CD14-positive monocyte (primary cell): ENCODE results near the gene NOC2L. TPM values are rescaled to one million over a fixed set of nuclear protein-coding genes. Genes with fewer than 3 reads are reported as not detected.
"Not testable (repeated sequence)": the region's sequence is repeated elsewhere in the genome, so short reads cannot be mapped to it uniquely, and the experiment has no call there.

ENCODE experiments used
- DNase-seq, 3 donors: peaks; one replicate each; pipeline ENCODE4 v3.0.0-alpha.2; 2011 to 2022
- H2AFZ ChIP-seq: 2 replicates; pipeline ENCODE4 v1.6.0; 2012; ENCODE audit warnings: mild to moderate bottlenecking, low read depth, low read length, inconsistent platforms; ENCODE audit not compliant: insufficient read depth, poor library complexity, severe bottlenecking
- H3K27ac ChIP-seq, 2 donors: 1 replicate in 1 of 2; 2 replicates in 1 of 2; pipeline ENCODE4 v1.5.1; 2012 to 2013; ENCODE audit warnings: low read length in 2 of 2, control low read depth in 1 of 2, inconsistent platforms in 1 of 2, low read depth in 1 of 2, mild to moderate bottlenecking in 1 of 2
- H3K27me3 ChIP-seq, 2 donors: one replicate each; pipeline versions ENCODE4 v1.6.0 to v1.6.1; 2011 to 2013; ENCODE audit warnings: low read length in 2 of 2; ENCODE audit not compliant: control insufficient read depth in 2 of 2, insufficient read depth in 2 of 2
- H3K36me3 ChIP-seq, 2 donors: replicated peaks in 1 of 2; 1 replicate in 1 of 2; 2 replicates in 1 of 2; pipeline versions ENCODE4 v1.5.1 to v1.6.1; 2012 to 2013; ENCODE audit warnings: low read length in 2 of 2, control low read depth in 1 of 2, inconsistent platforms in 1 of 2, mild to moderate bottlenecking in 1 of 2; ENCODE audit not compliant: insufficient read depth in 2 of 2, control insufficient read depth in 1 of 2
- H3K4me1 ChIP-seq, 2 donors: 1 replicate in 1 of 2; 2 replicates in 1 of 2; pipeline versions ENCODE4 v1.5.1 to v1.6.1; 2012 to 2013; ENCODE audit warnings: low read length in 2 of 2, control low read depth in 1 of 2, inconsistent platforms in 1 of 2, mild to moderate bottlenecking in 1 of 2, moderate library complexity in 1 of 2; ENCODE audit not compliant: insufficient read depth in 2 of 2, control insufficient read depth in 1 of 2
- H3K4me2 ChIP-seq: replicated peaks from 2 replicates; pipeline ENCODE3; 2012; ENCODE audit warnings: low read length, moderate library complexity, mild to moderate bottlenecking; ENCODE audit not compliant: poor library complexity, severe bottlenecking; ENCODE audit errors: extremely low read depth
- H3K4me3 ChIP-seq, 3 experiments: fragments of 200-600 bp in 1 of 3; sonication (generic) in 1 of 3; replicated peaks in 1 of 3; 1 replicate in 2 of 3; 2 replicates in 1 of 3; pipeline ENCODE4 v1.5.1; 2011 to 2013; ENCODE audit warnings: low read length in 3 of 3, mild to moderate bottlenecking in 3 of 3, control low read depth in 2 of 3, low read depth in 2 of 3, inconsistent platforms in 1 of 3, moderate library complexity in 1 of 3
- H3K79me2 ChIP-seq: 2 replicates; pipeline ENCODE4 v1.6.0; 2012; ENCODE audit warnings: mild to moderate bottlenecking, control low read depth, inconsistent platforms, low read length, moderate library complexity; ENCODE audit not compliant: insufficient read depth
- H3K9ac ChIP-seq: 2 replicates; pipeline ENCODE4 v1.6.0; 2017; ENCODE audit warnings: low read length, mild to moderate bottlenecking; ENCODE audit not compliant: insufficient read depth, poor library complexity, severe bottlenecking
- H3K9me3 ChIP-seq, 2 donors: replicated peaks in 1 of 2; 1 replicate in 1 of 2; 2 replicates in 1 of 2; pipeline versions ENCODE4 v1.5.1 to v1.6.1; 2012 to 2013; ENCODE audit warnings: low read length in 2 of 2, control low read depth in 1 of 2; ENCODE audit not compliant: control insufficient read depth in 1 of 2, insufficient read depth in 1 of 2
- H4K20me1 ChIP-seq: 2 replicates; pipeline ENCODE4 v1.6.0; 2012; ENCODE audit warnings: mild to moderate bottlenecking, low read length, control low read depth, moderate library complexity; ENCODE audit not compliant: insufficient read depth
- H3K27ac Mint-ChIP-seq, 7 donors: one replicate each; pipeline ENCODE4 v1.8.0; 2020; ENCODE audit warnings: mild to moderate bottlenecking in 7 of 7, mixed read lengths in 7 of 7, moderate library complexity in 6 of 7, inconsistent platforms in 2 of 7
- H3K27me3 Mint-ChIP-seq, 3 donors: one replicate each; pipeline ENCODE4 v1.8.0; 2021 to 2022; ENCODE audit warnings: low read depth in 3 of 3, mild to moderate bottlenecking in 3 of 3, mixed read lengths in 3 of 3, moderate library complexity in 3 of 3, inconsistent platforms in 1 of 3
- H3K36me3 Mint-ChIP-seq, 2 donors: one replicate each; pipeline ENCODE4 v1.8.0; 2020; ENCODE audit warnings: mixed read lengths in 2 of 2, inconsistent platforms in 1 of 2, mild to moderate bottlenecking in 1 of 2
- H3K4me1 Mint-ChIP-seq: one replicate; pipeline ENCODE4 v1.8.0; 2020; ENCODE audit warnings: mild to moderate bottlenecking, mixed read lengths
- H3K4me3 Mint-ChIP-seq, 2 donors: one replicate each; pipeline ENCODE4 v1.8.0; 2020; ENCODE audit warnings: mild to moderate bottlenecking in 2 of 2, mixed read lengths in 2 of 2, moderate library complexity in 1 of 2
- H3K9me3 Mint-ChIP-seq, 7 donors: one replicate each; pipeline ENCODE4 v1.8.0; 2020 to 2022; ENCODE audit warnings: mixed read lengths in 7 of 7, mild to moderate bottlenecking in 6 of 7, moderate library complexity in 6 of 7, inconsistent platforms in 2 of 7
- CTCF ChIP-seq: fragments of 200-600 bp; IDR thresholded peaks from one replicate; pipeline ENCODE4 v1.8.0; 2022; ENCODE audit warnings: antibody characterized with exemption, mild to moderate bottlenecking
- WGBS: methylation state at CpG from one replicate; pipeline ENCODE4 v1.1.5; 2013; ENCODE audit warnings: missing lambda C conversion rate; ENCODE audit not compliant: insufficient coverage; 5-methylcytosine and 5-hydroxymethylcytosine counted together
- intact Hi-C, 2 donors: fragments of 100-400 bp; cut with micrococcal nuclease; formaldehyde crosslinking; loops; one replicate each; pipeline versions ENCODE4 v1.15.0 to v1.15.1; 2023
- polyA plus RNA-seq, 3 donors: library from polyadenylated mRNA; depleted of rRNA in 1 of 3; unstranded in 2 of 3; stranded (reverse) in 1 of 3; fragments of 300-500 nt in 2 of 3; fragments of >200 nt in 1 of 3; fragmentation: Illumina TruSeq in 2 of 3; gene quantifications; 1 replicate in 2 of 3; 2 replicates in 1 of 3; pipeline ENCODE4 v1.2.3, GENCODE V29; 2012 to 2021

Gene NOC2L
- polyA plus RNA-seq, 3 donors: 34.5 to 47.9 (median 35.8) TPM

DNA sequence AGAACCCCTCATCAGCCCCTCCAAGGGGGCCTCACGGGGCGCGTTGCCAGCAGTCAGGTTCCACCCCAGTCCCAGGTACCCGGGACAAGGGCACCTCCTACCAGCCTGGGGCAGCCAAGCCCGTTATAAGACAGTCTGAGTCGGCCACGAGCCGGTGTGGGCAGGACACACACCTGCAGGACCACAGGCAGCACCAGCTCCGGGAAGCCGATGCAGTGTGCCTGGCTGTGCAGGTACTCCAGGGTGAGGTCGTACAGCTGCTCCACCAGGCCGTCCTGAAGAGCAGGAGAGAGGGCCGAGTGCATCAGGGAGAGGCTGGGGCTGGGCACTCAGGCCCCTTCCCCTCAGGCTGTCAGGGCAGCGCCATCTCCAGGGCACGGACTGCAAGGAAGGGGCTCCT, 11.1 kb downstream of the NOC2L start:
- 98% methylated on average over 13 of the region's 15 CpGs for WGBS
- H3K36me3 Mint-ChIP-seq: peaks cover 78 to 94% of the 10 kb centered on the region in 2 donors
- H3K36me3 ChIP-seq: peaks cover 82 to 86% of the 10 kb centered on the region in 2 donors

DNA sequence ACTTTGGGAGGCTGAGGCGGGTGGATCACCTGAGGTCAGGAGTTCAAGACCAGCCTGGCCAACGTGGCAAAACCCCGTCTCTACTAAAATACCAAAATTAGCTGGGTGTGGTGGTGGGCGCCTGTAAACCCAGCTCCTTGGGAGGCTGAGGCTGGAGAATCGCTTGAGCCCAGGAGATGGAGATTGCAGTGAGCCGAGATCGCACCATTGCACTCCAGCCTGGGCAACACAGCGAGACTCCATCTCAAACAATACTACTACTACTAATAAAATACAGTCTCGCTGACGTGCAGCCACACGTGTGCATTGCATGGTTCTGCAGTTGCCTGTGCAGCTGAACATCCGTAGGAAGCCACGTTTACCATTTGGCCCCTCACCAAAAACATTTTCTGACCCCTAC, 12.2 kb downstream of the NOC2L start:
- H3K9me3 ChIP-seq, H3K9me3 Mint-ChIP-seq, intact Hi-C loops, H3K4me2 ChIP-seq, H3K4me1 Mint-ChIP-seq, H2AFZ ChIP-seq, DNase-seq, H3K4me3 ChIP-seq, H3K9ac ChIP-seq, H3K4me3 Mint-ChIP-seq, H3K27ac Mint-ChIP-seq, H3K79me2 ChIP-seq, H3K27ac ChIP-seq: not testable (repeated sequence)
- WGBS: 99% methylated on average over 10 of the region's 13 CpGs
- Mint-ChIP-seq H3K36me3 (peaks cover 72 to 84% of the 10 kb centered on the region in 2 donors), H3K27me3 (peaks cover 16 to 25% (median 16%) of the 10 kb centered on the region in 3 donors)
- Histone ChIP-seq H4K20me1 (peaks cover 37% of the 10 kb centered on the region), H3K36me3 (peaks cover 70 to 74% of the 10 kb centered on the region in 2 donors), H3K27me3 (peaks cover 7 to 18% of the 10 kb centered on the region in 2 donors), H3K4me1 (peaks cover 0 to 11% of the 10 kb centered on the region in 2 donors)

More for the DNA sequence above, 11.1 kb downstream of the NOC2L start:
- H3K27ac ChIP-seq: no peak overlapping the region
- Mint-ChIP-seq H3K4me1 (no peaks in the 10 kb centered on the region), H3K9me3 (peaks cover 0 to 4% (median 0%) of the 10 kb centered on the region in 7 donors), H3K4me3 (no peak overlapping the region), H3K27me3 (peaks cover 13 to 16% (median 13%) of the 10 kb centered on the region in 3 donors), H3K27ac (no peak overlapping the region)
- no peaks in the 10 kb centered on the region for H3K9me3 ChIP-seq
- peaks cover 0 to under 1% of the 10 kb centered on the region in 2 donors for H3K4me1 ChIP-seq
- no peaks in the 10 kb centered on the region for H3K79me2 ChIP-seq
- no peak overlapping the region for H3K4me3 ChIP-seq
- peaks cover 40% of the 10 kb centered on the region for H4K20me1 ChIP-seq
- H2AFZ ChIP-seq: no peak overlapping the region
- no peak overlapping the region for H3K4me2 ChIP-seq
- DNase-seq: no peak
- H3K27me3 ChIP-seq: peaks cover 3 to 11% of the 10 kb centered on the region in 2 donors
- intact Hi-C loops: no loop called here
- H3K9ac ChIP-seq: no peak overlapping the region
- TF ChIP-seq CTCF: no peak
